HG03097 (cell line): ENCODE data around the gene SFPQ.
"Not testable (repeated sequence)": the region's sequence is repeated elsewhere in the genome, so short reads cannot be mapped to it uniquely, and the experiment has no call there.

Experiments used
- ATAC-seq: cut with Tn5 transposase; IDR thresholded peaks from one replicate; pipeline ENCODE4 v1.9.1; 2021; ENCODE audit not compliant: unreplicated experiment, low FRiP score

The SFPQ gene

DNA sequence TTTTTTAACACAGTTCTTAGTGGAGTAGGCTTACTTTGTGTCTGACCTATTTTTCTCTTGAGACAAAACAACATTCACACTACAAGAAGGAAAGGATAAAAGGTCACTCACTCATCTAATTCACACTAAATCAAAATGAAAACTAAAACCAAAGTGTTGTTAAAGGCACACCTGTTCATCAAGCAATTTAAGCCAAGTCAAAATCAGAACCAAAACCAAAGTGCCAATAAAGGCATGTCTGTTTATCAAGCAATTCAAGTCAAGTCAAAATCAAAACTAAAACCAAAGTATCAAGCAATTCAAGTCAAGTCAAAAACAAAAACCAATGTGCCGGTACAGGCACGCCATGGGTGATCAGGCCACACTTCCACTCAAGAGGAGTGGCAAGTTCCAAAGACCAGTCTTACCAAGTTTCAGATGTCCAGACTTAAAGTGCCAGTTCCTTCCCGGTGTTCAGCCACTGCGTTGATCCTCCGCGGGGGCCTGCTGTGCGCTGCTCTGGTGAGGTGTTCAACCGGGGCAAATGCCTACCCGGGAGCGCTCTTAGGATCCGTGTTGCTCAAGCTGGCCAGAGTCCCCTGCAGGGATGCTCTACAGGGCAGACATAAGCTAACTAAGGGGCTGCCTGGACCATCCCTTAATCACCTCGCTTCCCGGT lies 46.9 kb downstream of the SFPQ start:
- not testable (repeated sequence) for ATAC-seq

GRCh38 chr1:35143737-35144508 lies 49.0 kb downstream of the SFPQ start:
- ATAC-seq = no peak

GRCh38 chr1:35142728-35143127 lies 50.2 kb downstream of the SFPQ start:
- not testable (repeated sequence) for ATAC-seq

GRCh38 chr1:35142294-35142693 lies 50.7 kb downstream of the SFPQ start:
- not testable (repeated sequence) for ATAC-seq

- ATAC-seq = not testable (repeated sequence)
Observed at GRCh38 chr1:35137590-35137989, 55.4 kb downstream of the SFPQ start.

DNA sequence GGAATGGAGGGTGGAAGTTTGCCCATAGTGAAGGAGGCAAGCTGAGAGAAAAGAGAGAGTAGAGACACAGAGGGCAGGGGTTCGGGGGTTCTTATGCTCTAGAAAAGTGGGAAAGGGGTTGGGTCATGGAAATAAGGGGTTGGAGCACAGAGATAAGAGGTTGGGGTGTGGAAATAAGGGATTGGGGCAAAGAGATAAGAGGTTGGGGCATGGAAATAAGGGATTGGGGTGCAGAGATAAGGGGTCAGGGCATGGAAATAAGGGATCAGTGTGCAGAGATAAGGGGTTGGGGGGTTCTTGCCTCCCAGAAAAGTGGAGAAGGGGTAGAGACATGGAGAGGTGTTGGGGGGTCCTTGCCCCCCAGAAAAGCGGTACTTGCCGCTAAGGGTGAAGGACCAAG lies 56.2 kb downstream of the SFPQ start:
- ATAC-seq = no peak
